ENCODE measurements around the gene GRIP2.

Gene GRIP2

DNA sequence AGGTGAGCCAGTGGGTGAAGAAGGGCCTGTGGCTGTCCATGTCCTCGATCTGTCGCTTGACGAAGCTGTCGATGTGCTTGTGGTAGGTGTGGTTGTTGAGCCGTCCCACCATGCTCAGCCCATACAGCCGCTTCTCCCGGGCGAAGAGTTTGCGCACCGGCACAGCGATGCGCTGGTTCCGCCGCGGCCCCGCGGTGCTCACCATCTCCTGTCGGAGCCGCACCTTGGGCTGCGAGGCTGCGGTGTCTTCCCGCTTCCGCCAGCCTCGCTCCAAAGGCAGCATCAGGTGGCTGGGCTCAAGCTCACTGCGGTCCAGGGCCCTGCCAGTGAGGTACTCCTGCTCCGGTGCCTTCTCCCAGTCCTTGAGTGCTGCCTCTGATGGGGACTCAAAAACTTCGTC, 34.0 kb upstream of the GRIP2 start:
- H3K27ac ChIP-seq (ENCODE audit: low read length): no peak overlapping the region
- H3K9me3 ChIP-seq (replicated peaks; ENCODE audit: insufficient read depth, low read length): no peaks in the 10 kb centered on the region
- H3K4me3 ChIP-seq (ENCODE audit: low read length): no peak overlapping the region
- no peaks in the 10 kb centered on the region for H3F3A ChIP-seq (ENCODE audit: insufficient read depth, low read length)
- no peaks in the 10 kb centered on the region for H3K9me2 ChIP-seq (replicated peaks; ENCODE audit: insufficient read depth, low read length)
- H3K4me2 ChIP-seq (ENCODE audit: low read depth, low read length): no peak overlapping the region
- H3K4me1 ChIP-seq (ENCODE audit: low read length): no peaks in the 10 kb centered on the region
- peaks cover 89% of the 10 kb centered on the region for H3K27me3 ChIP-seq (replicated peaks; ENCODE audit: insufficient read depth, low read length)
- no peak overlapping the region for H3K9ac ChIP-seq (ENCODE audit: low read length)
- H3K79me2 ChIP-seq (ENCODE audit: low read length): no peaks in the 10 kb centered on the region
- H4K20me1 ChIP-seq (ENCODE audit: insufficient read depth, low read length): no peaks in the 10 kb centered on the region
- H3K36me3 ChIP-seq (replicated peaks; ENCODE audit: insufficient read depth, low read length): no peaks in the 10 kb centered on the region
- no peak overlapping the region for H2AFZ ChIP-seq (ENCODE audit: low read length)
- DNase-seq: no peak
- TF ChIP-seq EZH2 (optimal IDR thresholded peaks at IDR 0.05; ENCODE audit: low read depth, low read length): no peak

DNA sequence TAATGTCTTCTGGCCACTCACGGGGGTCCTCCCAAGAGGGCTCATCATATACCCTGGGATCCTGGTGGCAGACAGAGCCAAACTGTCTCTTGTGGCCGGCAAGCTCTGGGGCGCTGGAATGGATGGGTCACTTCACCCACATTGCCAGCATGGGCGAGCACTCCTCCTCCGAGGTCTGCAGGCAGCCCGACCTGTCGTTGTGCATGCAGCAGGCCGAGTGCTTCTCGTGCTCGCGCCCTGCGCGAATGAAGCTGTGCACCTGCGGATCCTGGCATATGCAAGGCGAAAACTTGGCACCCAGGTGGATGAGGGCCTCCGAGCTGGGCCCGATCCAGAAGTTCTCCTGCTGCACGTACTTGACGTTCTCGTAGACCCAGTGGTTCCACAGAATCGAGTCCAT, 33.6 kb upstream of the GRIP2 start:
- H3K36me3 ChIP-seq (replicated peaks; ENCODE audit: insufficient read depth, low read length): no peaks in the 10 kb centered on the region
- no peak for TF ChIP-seq EZH2phosphoT487 (IDR thresholded peaks at IDR 0.05; ENCODE audit: low read length)
- TF ChIP-seq EZH2 (optimal IDR thresholded peaks at IDR 0.05; ENCODE audit: low read depth, low read length): no peak
- TF ChIP-seq CTCF (IDR thresholded peaks at IDR 0.05; ENCODE audit: low read length): no peak
- no peaks in the 10 kb centered on the region for H3K4me1 ChIP-seq (ENCODE audit: low read length)
- H3K79me2 ChIP-seq (ENCODE audit: low read length): no peaks in the 10 kb centered on the region
- no peaks in the 10 kb centered on the region for H3F3A ChIP-seq (ENCODE audit: insufficient read depth, low read length)
- no peaks in the 10 kb centered on the region for H3K9me3 ChIP-seq (replicated peaks; ENCODE audit: insufficient read depth, low read length)
- no peak overlapping the region for H3K4me2 ChIP-seq (ENCODE audit: low read depth, low read length)
- H3K9me2 ChIP-seq (replicated peaks; ENCODE audit: insufficient read depth, low read length): no peaks in the 10 kb centered on the region
- no peak overlapping the region for H3K27ac ChIP-seq (ENCODE audit: low read length)
- H3K27me3 ChIP-seq (replicated peaks; ENCODE audit: insufficient read depth, low read length): peaks cover 86% of the 10 kb centered on the region
- no peak overlapping the region for H2AFZ ChIP-seq (ENCODE audit: low read length)
- no peaks in the 10 kb centered on the region for H4K20me1 ChIP-seq (ENCODE audit: insufficient read depth, low read length)
- no peak overlapping the region for H3K9ac ChIP-seq (ENCODE audit: low read length)
- DNase-seq: no peak
- no peak overlapping the region for H3K4me3 ChIP-seq (ENCODE audit: low read length)

- no peaks in the 10 kb centered on the region for H3K79me2 ChIP-seq (ENCODE audit: low read length)
- no peaks in the 10 kb centered on the region for H3K9me3 ChIP-seq (replicated peaks; ENCODE audit: insufficient read depth, low read length)
- no peaks in the 10 kb centered on the region for H3F3A ChIP-seq (ENCODE audit: insufficient read depth, low read length)
- H3K27ac ChIP-seq (ENCODE audit: low read length): no peak overlapping the region
- no peaks in the 10 kb centered on the region for H3K36me3 ChIP-seq (replicated peaks; ENCODE audit: insufficient read depth, low read length)
- peaks cover 86% of the 10 kb centered on the region for H3K27me3 ChIP-seq (replicated peaks; ENCODE audit: insufficient read depth, low read length)
- H3K9me2 ChIP-seq (replicated peaks; ENCODE audit: insufficient read depth, low read length): no peaks in the 10 kb centered on the region
- no peak overlapping the region for H3K9ac ChIP-seq (ENCODE audit: low read length)
- H3K4me3 ChIP-seq (ENCODE audit: low read length): no peak overlapping the region
- no peak overlapping the region for H3K4me2 ChIP-seq (ENCODE audit: low read depth, low read length)
- H2AFZ ChIP-seq (ENCODE audit: low read length): no peak overlapping the region
- no peaks in the 10 kb centered on the region for H4K20me1 ChIP-seq (ENCODE audit: insufficient read depth, low read length)
- DNase-seq: no peak
- H3K4me1 ChIP-seq (ENCODE audit: low read length): no peaks in the 10 kb centered on the region
- TF ChIP-seq EZH2 (optimal IDR thresholded peaks at IDR 0.05; ENCODE audit: low read depth, low read length) (no peak), CTCF (IDR thresholded peaks at IDR 0.05; ENCODE audit: low read length) (no peak), EZH2phosphoT487 (IDR thresholded peaks at IDR 0.05; ENCODE audit: low read length) (no peak)
Measured at GRCh38 chr3:14570864-14571263, 30.7 kb upstream of the GRIP2 start.

GRCh38 chr3:14570089-14570488, 29.9 kb upstream of the GRIP2 start:
- Histone ChIP-seq H3K4me2 (ENCODE audit: low read depth, low read length) (no peak overlapping the region), H3K4me3 (ENCODE audit: low read length) (no peak overlapping the region), H3K27ac (ENCODE audit: low read length) (no peak overlapping the region), H4K20me1 (ENCODE audit: insufficient read depth, low read length) (no peaks in the 10 kb centered on the region), H3K9me2 (replicated peaks; ENCODE audit: insufficient read depth, low read length) (no peaks in the 10 kb centered on the region), H3K27me3 (replicated peaks; ENCODE audit: insufficient read depth, low read length) (peaks cover 89% of the 10 kb centered on the region), H3F3A (ENCODE audit: insufficient read depth, low read length) (no peaks in the 10 kb centered on the region), H3K9me3 (replicated peaks; ENCODE audit: insufficient read depth, low read length) (no peaks in the 10 kb centered on the region), H3K36me3 (replicated peaks; ENCODE audit: insufficient read depth, low read length) (no peaks in the 10 kb centered on the region), H2AFZ (ENCODE audit: low read length) (no peak overlapping the region), H3K4me1 (ENCODE audit: low read length) (no peaks in the 10 kb centered on the region), H3K79me2 (ENCODE audit: low read length) (no peaks in the 10 kb centered on the region), H3K9ac (ENCODE audit: low read length) (no peak overlapping the region)
- no peak for DNase-seq
- no peak for TF ChIP-seq EZH2 (optimal IDR thresholded peaks at IDR 0.05; ENCODE audit: low read depth, low read length)
- no peak for TF ChIP-seq EZH2phosphoT487 (IDR thresholded peaks at IDR 0.05; ENCODE audit: low read length)
- TF ChIP-seq CTCF (IDR thresholded peaks at IDR 0.05; ENCODE audit: low read length): no peak
